Spleen (tissue), 7 donors: ENCODE results near the gene BLNK.

Experiments used
- CTCF ChIP-seq, 11 experiments: fragments of 200-600 bp in 7 of 11; fragments of 450-650 bp in 4 of 11; sonication (generic) in 4 of 11; IDR thresholded peaks in 8 of 11; conservative IDR thresholded peaks in 3 of 11; 1 replicate in 7 of 11; 2 replicates in 4 of 11; pipeline versions ENCODE4 v1.4.0 to v1.8.0; 2016 to 2021; ENCODE audit warnings: antibody characterized with exemption in 11 of 11, inconsistent platforms in 4 of 11, mild to moderate bottlenecking in 1 of 11
- POLR2A ChIP-seq, 3 donors: fragments of 450-650 bp; IDR thresholded peaks; one replicate each; pipeline ENCODE4 v1.5.1; 2017; ENCODE audit warnings: antibody characterized with exemption in 3 of 3, mild to moderate bottlenecking in 1 of 3
- POLR2AphosphoS5 ChIP-seq, 3 donors: sonication (generic); formaldehyde crosslinking; IDR thresholded peaks; one replicate each; pipeline ENCODE4 v1.5.1; 2017; ENCODE audit warnings: antibody characterized with exemption in 3 of 3
- donor health status: DM: no; HTN: no; CAD: no; lungs with moderate emphysema.
- donor health status: DM: no; HTN: no; CAD: no.
- donor health status: DM: no; HTN: no; CAD: no.

- TF ChIP-seq POLR2AphosphoS5 (IDR thresholded peaks at IDR 0.05) (no peak), CTCF (IDR thresholded peaks at IDR 0.05 in 8 of 11, conservative IDR thresholded peaks at IDR 0.05 in 3 of 11) (no peak), POLR2A (IDR thresholded peaks at IDR 0.05) (no peak)
These were observed 9.4 kb downstream of the BLNK start for GRCh38 chr10:96261930-96262329.
